CMK (cell line): Measurements from ENCODE around the gene BMPR1B.

ENCODE experiments used
- DNase-seq: peaks from one replicate; pipeline ENCODE4 v3.0.0-alpha.2; 2010; ENCODE audit warnings: low read depth

Gene BMPR1B

GRCh38 chr4:94757192-94758140, at the start of gene BMPR1B:
Gene BMPR1B, plus strand, starts transcription at chr4:94757955. Its CDS starts 346,470 bp downstream, at chr4:95104425.
- DNase-seq = no peak

- no peak for DNase-seq
Observed at GRCh38 chr4:94711635-94712034, 46.1 kb upstream of the BMPR1B start.

GRCh38 chr4:94714365-94715160, 43.2 kb upstream of the BMPR1B start:
- no peak for DNase-seq

- no peak for DNase-seq
Observed at GRCh38 chr4:94715726-94716125, 42.0 kb upstream of the BMPR1B start.

GRCh38 chr4:94721310-94721709, 36.4 kb upstream of the BMPR1B start:
- DNase-seq = no peak

- DNase-seq = no peak
Observed at GRCh38 chr4:94722270-94722669, 35.5 kb upstream of the BMPR1B start.

- DNase-seq = no peak
Observed at GRCh38 chr4:94722748-94723147, 35.0 kb upstream of the BMPR1B start.

GRCh38 chr4:94724016-94724790, 33.6 kb upstream of the BMPR1B start:
- DNase-seq = no peak

GRCh38 chr4:94726524-94727123, 31.1 kb upstream of the BMPR1B start:
- no peak for DNase-seq

GRCh38 chr4:94728056-94728766, 29.5 kb upstream of the BMPR1B start:
- no peak for DNase-seq

GRCh38 chr4:94732358-94732698, 25.4 kb upstream of the BMPR1B start:
- no peak for DNase-seq

- DNase-seq = no peak
Observed at GRCh38 chr4:94739741-94740140, 18.0 kb upstream of the BMPR1B start.

- DNase-seq = no peak
Observed at GRCh38 chr4:94741304-94741703, 16.5 kb upstream of the BMPR1B start.

- DNase-seq = no peak
Observed at GRCh38 chr4:94743838-94744237, 13.9 kb upstream of the BMPR1B start.

- no peak for DNase-seq
Observed at GRCh38 chr4:94744850-94745249, 12.9 kb upstream of the BMPR1B start.

GRCh38 chr4:94746746-94747145, 11.0 kb upstream of the BMPR1B start:
- DNase-seq = no peak

GRCh38 chr4:94758141-94758699, 465 bp downstream of the BMPR1B start:
- DNase-seq = no peak

- no peak for DNase-seq
Observed at GRCh38 chr4:94758700-94759399, 1.1 kb downstream of the BMPR1B start.

GRCh38 chr4:94759767-94760211, 2.0 kb downstream of the BMPR1B start:
- DNase-seq = no peak

- no peak for DNase-seq
Observed at GRCh38 chr4:94762326-94762725, 4.6 kb downstream of the BMPR1B start.
